NOMO-1 (cell line): Measurements from ENCODE around the gene PSME3.
"Not testable (repeated sequence)": the region's sequence is repeated elsewhere in the genome, so short reads cannot be mapped to it uniquely, and the experiment has no call there.

Experiments
- DNase-seq, 2 experiments: peaks; one replicate each; lab custom pipeline; 2025; ENCODE audit not compliant: unreplicated experiment in 2 of 2; lab: John Stamatoyannopoulos, UW

The PSME3 gene

DNA sequence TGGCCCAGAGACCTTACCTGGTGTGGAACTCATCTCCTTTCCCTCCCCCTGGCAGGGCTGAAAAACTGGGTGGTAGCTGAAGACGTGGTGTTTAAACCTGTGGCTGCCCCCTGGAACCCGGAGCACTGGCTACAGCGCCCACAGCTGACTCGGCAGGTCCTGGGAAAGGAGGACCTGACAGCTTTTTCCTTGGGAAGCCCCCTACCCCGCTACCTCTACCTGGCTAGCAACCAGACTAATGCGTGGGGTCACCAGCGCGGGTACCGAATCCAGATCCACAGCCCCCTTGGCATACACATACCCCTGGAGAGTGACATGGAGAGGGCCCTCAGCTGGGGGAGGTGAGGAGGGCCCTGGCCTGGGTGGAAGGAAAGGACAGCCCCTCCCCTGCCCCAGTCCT is 15.8 kb downstream of the PSME3 start:
- DNase-seq = no peak

DNA sequence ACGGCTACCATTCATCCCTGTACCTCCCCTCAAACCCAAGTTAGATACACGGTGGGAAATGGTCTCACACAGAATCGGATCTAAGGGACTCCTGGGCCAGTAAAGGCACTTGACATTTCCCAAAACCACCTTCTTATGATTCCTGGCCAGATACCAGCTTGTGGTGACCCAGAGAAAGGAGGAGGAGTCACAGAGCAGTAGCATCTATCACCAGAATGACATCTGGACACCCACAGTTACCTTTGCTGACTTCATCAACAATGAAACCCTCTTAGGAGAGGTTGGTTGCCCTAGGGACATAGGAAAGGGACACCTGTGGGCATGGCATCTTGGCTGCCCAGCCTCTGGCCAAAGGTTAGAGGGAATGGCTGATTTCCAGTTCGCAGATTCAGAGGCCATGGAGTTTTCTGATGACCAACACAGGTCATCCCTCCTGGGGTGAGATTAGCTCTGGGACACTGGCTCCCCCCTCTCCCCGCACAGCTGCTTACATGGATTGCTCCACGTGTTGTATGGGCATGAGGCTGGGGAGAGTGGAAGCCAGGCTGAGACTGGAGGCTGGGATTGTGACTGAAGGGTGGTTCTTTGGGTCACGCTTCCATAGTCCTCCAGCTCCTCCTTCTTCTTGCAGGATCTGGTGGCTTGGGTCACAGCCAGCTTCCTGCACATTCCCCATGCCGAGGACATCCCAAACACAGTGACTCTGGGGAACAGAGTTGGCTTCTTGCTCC is 16.4 kb downstream of the PSME3 start:
- no peak for DNase-seq

DNA sequence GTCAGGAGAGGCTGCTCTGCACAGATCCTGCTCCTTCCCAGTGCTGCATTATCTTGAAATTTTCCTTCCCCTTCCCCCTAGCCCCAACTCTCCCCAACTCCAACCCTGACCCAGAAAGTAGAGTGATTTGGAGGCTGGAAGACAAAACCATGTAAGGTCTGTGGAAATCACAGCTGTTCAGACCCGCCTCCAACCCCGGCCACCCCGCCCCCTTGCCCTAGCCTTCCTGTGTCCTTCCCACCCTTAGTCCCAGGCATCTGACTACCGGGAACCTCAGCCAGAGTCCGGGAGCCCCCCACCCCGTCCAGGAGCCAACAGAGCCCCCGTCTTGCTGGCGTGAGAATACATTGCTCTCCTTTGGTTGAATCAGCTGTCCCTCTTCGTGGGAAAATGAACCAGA is 17.8 kb downstream of the PSME3 start, which contains the start of gene AOC3:
AOC3 (plus strand) TSS at position 246 of the 400 bp plus-strand sequence; CDS start at position 391, 145 bp downstream.
- no peak for DNase-seq

DNA sequence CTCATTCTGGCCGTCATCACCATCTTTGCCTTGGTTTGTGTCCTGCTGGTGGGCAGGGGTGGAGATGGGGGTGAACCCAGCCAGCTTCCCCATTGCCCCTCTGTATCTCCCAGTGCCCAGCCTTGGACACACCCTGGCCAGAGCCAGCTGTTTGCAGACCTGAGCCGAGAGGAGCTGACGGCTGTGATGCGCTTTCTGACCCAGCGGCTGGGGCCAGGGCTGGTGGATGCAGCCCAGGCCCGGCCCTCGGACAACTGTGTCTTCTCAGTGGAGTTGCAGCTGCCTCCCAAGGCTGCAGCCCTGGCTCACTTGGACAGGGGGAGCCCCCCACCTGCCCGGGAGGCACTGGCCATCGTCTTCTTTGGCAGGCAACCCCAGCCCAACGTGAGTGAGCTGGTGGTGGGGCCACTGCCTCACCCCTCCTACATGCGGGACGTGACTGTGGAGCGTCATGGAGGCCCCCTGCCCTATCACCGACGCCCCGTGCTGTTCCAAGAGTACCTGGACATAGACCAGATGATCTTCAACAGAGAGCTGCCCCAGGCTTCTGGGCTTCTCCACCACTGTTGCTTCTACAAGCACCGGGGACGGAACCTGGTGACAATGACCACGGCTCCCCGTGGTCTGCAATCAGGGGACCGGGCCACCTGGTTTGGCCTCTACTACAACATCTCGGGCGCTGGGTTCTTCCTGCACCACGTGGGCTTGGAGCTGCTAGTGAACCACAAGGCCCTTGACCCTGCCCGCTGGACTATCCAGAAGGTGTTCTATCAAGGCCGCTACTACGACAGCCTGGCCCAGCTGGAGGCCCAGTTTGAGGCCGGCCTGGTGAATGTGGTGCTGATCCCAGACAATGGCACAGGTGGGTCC is 18.4 kb downstream of the PSME3 start:
- not testable (repeated sequence) for DNase-seq

DNA sequence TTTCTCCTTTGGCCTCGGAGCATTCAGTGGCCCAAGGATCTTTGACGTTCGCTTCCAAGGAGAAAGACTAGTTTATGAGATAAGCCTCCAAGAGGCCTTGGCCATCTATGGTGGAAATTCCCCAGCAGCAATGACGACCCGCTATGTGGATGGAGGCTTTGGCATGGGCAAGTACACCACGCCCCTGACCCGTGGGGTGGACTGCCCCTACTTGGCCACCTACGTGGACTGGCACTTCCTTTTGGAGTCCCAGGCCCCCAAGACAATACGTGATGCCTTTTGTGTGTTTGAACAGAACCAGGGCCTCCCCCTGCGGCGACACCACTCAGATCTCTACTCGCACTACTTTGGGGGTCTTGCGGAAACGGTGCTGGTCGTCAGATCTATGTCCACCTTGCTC is 19.2 kb downstream of the PSME3 start:
- DNase-seq = no peak

DNA sequence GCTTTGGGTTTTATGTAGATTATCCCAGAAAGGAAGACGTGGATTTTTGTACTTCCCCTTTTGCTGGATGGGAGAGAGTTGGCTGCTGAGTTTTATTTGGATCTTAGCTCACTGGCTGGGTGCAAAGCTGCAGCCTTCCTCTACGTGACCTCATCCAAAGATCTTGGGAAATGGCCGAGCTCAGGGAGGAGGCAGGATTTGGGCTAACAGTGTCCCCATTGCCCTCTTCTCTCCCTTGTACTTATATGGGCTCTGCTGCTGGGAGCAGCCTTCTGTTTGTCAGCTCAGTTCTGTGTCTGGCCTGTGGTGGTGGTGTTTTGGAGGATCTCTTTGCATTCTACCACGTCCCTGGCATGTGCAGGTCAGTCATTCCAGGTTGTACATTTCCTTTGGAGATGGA is 19.8 kb downstream of the PSME3 start:
- DNase-seq = no peak

DNA sequence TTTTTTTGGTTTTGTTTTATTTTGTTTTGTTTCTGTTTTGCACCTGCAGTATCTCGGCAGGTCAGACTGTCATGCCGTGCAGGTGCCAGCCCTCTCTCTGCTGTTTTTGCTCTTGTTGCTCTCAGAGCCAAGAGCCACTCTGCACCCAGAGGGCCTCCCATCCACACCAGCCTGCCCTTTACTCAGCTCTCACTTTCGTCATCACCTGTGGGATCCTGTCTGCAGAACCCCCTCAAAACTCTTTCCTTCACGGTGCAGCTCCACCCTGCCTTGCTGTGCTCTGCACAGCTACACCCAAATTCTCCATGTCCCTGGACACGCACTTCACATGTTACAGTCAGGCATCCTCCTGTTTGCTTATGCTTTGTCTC is 20.4 kb downstream of the PSME3 start:
- DNase-seq = no peak

DNA sequence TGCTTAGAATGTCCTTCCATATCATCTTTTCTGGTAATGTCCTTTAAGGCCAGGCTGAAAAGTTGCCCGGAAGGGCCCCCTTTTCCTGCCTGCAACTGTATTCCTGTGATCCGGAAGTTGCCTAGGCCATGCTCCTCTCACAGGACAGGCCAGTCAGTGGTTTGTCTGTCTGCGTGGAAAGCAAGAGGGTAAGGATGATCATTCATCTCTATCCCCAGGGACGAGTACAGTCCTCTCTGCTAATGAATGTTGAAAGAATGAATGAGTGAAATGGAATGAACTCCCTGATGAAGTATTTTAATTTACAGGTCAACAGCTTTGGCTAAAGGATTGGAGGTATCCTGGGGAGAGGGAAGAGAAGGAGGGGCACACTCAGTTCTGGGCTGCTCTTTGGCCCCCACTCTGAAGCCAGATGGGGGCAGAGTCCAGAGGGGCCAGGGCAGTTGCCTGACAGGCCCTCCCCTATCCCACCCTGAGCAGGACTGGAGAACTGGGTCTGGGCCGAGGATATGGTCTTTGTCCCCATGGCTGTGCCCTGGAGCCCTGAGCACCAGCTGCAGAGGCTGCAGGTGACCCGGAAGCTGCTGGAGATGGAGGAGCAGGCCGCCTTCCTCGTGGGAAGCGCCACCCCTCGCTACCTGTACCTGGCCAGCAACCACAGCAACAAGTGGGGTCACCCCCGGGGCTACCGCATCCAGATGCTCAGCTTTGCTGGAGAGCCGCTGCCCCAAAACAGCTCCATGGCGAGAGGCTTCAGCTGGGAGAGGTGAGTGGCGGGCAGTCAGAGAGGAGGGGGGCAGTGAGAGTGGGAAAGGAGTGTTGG is 21.0 kb downstream of the PSME3 start:
- no peak for DNase-seq

DNA sequence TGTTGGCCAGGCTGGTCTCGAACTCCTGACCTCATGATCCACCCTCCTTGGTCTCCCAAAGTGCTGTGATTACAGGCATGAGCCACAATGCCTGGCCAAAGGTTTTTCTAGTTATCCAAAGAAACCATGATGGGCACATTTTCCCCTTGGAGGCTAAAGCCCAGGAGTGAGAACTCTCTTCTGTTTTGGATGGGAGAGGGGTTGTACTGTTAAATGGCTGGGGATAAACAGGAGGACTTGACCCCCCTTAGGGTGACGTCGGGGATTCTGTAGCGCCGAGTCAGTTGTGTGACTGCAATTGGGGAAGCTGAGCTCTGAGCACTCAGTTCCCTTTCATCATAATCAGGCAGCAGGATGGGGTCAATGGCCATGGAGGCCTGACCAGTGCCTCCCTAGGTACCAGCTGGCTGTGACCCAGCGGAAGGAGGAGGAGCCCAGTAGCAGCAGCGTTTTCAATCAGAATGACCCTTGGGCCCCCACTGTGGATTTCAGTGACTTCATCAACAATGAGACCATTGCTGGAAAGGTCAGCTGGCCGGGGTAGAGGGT is 21.9 kb downstream of the PSME3 start:
- no peak for DNase-seq

DNA sequence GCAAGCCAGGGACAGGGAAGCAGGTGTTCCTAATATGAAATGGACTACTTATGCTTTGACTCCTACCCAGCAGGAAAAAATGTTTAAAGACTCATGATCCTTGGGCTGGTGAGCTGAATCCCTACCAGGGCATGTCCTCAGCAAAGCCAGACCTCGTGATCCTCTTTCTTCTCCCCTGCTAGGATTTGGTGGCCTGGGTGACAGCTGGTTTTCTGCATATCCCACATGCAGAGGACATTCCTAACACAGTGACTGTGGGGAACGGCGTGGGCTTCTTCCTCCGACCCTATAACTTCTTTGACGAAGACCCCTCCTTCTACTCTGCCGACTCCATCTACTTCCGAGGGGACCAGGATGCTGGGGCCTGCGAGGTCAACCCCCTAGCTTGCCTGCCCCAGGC is 22.9 kb downstream of the PSME3 start:
- DNase-seq = not testable (repeated sequence)

DNA sequence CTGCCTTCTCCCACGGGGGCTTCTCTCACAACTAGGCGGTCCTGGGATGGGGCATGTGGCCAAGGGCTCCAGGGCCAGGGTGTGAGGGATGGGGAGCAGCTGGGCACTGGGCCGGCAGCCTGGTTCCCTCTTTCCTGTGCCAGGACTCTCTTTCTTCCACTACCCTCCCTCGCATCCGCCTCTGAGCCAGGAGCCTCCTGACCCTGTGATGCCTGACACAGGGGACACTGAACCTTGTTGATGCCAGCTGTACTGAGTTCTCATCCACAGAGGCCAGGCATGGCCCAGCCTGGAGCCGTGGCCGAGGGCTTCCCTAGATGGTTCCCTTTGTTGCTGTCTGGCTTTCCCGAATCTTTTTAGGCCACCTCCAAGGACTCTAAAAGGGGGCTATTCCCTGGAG is 23.3 kb downstream of the PSME3 start:
- DNase-seq = not testable (repeated sequence)

DNA sequence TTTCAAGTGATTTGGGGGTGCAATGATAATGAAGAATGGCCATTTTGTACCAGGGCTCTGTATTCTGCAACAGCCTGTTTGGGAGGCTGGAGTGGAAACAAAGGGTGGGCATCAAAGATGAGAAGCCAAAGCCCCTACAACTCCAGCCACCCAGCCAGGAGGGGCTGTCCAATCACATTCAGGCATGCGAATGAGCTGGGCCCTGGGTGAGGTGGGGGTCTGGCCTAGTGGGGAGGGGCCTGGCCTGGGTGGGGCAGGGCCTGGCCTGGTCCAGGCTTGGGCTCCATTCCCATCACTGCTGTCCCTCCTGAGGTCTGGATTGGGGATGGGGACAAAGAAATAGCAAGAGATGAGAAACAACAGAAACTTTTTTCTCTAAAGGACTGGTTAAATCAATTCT is 24.2 kb downstream of the PSME3 start:
- DNase-seq = no peak

DNA sequence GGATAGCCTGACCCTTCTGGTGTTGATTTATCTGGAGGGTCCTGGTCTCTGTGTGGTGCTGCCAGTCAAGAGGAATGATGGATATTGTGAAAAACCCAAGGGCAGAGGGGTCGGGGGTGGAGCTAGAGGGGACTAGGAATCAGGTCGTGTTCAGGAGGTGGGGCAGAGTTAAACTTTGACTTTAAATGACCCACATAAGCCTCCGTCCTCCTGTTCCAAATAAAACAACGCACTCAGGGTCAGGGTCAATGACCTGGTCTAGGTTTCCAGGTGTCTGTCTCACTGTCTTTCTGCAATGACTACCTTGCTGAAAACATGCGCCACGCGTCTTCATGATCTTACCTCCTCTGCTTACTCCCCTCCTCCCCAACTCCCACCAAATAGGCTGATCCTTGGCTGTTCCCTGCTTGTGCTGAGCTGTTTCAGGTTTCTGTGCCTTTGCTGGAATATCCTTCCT is 32.5 kb downstream of the PSME3 start:
- no peak for DNase-seq

DNA sequence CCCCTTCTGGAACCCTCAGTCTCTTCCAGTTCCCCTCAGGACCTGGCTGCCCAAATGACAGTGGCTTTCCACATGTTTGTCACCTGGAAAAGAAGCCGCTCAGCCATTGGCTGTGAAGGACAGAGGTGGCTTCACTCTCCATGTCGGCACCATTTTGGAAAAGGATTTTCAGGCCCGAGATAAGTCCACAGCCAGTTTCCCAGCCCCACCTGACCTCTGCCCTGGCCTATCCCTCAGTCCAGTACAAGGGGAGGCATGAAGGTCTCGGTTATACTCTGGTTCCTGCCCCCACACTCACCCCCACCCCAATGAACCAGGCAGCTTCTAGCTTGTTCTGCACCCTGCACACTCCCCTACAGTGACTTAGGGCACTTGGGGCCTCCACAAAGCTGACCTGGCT is 33.0 kb downstream of the PSME3 start:
- DNase-seq = no peak

DNA sequence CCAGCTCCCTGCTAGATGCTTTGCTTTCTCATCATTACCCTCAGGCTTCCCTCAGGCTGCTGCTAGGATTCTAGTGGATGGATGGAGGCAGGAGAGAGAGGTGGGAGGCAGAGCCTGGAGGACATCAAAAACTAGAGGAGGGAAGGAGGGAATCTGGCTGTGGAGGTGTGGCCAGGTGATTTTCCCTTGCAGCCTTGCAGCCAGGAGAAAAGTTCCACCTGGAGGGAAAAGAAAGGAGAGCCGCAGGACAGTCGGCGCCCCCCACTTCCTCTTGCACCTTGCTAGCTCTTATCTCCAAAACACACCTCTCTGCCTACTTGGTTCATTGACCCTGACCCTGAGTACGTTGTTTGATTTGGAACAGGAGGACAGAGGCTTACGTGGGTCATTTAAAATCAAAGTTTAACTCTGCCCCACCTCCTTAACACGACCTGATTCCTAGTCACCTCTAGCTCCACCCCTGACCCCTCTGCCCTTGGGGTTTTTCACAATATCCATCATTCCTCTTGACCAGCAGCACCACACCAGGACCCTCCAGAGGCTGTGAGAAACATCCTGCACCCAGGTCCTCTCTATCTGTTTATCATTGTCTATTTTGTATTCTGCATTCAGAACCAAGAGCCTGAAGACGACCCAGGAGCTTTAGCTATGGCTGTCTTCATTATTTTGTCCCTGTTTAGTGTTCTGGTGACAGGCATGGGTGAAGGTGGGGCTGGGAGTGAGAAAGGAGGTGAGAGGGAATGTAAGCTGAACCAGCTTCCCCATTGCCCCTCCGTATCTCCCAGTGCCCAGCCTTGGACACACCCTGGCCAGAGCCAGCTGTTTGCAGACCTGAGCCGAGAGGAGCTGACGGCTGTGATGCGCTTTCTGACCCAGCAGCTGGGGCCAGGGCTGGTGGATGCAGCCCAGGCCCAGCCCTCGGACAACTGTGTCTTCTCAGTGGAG is 33.7 kb downstream of the PSME3 start:
- no peak for DNase-seq

DNA sequence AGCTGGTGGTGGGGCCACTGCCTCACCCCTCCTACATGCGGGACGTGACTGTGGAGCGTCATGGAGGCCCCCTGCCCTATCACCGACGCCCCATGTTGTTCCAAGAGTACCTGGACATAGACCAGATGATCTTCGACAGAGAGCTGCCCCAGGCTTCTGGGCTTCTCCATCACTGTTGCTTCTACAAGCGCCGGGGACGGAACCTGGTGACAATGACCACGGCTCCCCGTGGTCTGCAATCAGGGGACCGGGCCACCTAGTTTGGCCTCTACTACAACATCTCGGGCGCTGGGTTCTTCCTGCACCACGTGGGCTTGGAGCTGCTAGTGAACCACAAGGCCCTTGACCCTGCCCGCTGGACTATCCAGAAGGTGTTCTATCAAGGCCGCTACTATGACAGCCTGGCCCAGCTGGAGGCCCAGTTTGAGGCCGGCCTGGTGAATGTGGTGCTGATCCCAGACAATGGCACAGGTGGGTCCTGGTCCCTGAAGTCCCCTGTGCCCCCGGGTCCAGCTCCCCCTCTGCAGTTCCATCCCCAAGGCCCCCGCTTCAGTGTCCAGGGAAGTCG is 34.6 kb downstream of the PSME3 start:
- not testable (repeated sequence) for DNase-seq

DNA sequence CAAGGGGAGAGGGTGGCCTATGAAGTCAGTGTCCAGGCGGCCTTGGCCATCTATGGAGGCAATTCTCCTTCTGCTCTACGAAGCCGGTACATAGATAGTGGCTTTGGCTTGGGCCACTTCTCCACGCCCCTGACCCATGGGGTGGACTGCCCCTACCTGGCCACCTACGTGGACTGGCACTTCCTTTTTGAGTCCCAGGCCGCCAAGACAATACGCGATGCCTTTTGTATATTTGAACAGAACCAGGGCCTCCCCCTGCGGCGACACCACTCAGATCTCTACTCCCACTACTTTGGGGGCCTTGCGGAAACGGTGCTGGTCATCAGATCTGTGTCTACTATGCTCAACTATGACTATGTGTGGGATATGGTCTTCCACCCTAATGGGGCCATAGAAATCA is 35.1 kb downstream of the PSME3 start:
- no peak for DNase-seq

DNA sequence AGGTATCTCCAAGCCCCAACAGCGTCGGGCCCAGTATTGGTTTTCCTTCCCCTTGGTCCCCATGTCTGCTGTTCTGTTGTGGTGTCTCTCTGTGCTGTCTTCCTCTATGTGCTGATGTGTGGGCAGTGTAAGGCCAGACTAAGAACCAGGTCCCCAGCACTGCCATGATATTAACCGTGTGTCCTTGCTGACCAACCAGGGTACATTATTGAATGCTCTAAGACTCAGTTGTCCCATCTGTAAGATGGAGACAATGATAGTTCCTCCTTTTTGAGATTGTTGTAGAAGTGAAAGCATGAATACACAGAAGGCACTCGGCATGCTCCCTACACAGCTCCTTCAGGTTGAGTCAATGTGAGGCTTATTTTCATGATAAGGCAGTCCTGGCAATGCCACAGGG is 38.5 kb downstream of the PSME3 start:
- DNase-seq = no peak

DNA sequence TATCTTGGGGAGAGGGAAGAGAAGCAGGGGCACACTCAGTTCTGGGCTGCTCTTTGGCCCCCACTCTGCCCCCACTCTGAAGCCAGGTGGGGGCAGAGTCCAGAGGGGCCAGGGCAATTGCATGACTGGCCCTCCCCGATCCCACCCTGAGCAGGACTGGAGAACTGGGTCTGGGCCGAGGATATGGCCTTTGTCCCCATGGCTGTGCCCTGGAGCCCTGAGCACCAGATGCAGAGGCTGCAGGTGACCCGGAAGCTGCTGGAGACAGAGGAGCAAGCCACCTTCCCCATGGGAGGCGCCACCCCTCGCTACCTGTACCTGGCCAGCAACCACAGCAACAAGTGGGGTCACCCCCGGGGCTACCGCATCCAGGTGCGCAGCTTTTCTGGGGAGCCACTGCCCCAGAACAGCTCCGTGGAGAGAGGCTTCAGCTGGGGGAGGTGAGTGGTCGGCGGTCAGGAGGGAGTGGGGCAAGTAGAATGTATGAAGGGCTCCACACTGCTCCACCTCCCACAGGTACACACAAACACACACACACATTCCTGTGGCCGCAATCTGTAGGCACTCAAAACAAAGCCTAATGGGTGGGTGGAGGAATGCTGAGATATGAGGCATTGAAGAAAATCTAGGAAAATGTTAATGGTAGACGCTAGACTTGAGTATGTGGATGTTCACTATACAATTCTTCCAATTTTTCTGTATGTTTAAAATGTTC is 39.2 kb downstream of the PSME3 start:
- DNase-seq = no peak
